Astrocyte (in vitro differentiated cells and primary cell): ENCODE measurements around the gene ST14.

Experiments used
- EZH2 ChIP-seq: IDR thresholded peaks from 2 replicates; pipeline ENCODE4 v1.6.1; 2012; ENCODE audit warnings: mild to moderate bottlenecking, low read length, inconsistent platforms; ENCODE audit not compliant: insufficient read depth
- TF ChIP-seq, protein P1 (sequence below): IDR thresholded peaks from 2 replicates; pipeline ENCODE4 v1.5.1; 2011; ENCODE audit warnings: low read depth, mild to moderate bottlenecking, inconsistent platforms, low read length, moderate library complexity; ENCODE audit not compliant: insufficient read depth

DNA sequence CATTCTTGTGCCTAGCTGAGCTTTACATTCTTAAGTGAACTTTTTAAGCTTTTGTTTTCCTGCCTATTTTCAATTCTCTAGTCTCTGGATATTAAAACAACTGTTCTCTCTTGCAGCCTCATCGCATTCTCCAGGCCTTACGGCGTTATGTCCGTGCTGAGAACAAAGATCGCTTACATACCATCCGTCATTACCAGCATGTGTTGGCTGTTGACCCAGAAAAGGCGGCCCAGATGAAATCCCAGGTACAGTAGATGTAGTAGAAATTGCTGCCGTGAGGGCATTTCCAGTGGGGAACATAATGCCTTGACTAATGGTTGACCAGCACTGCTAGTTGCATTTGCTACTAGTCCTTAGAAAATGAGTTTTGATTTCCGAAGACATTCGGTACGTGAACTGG is 29.7 kb upstream of the ST14 start:
- TF ChIP-seq, protein P1, sequence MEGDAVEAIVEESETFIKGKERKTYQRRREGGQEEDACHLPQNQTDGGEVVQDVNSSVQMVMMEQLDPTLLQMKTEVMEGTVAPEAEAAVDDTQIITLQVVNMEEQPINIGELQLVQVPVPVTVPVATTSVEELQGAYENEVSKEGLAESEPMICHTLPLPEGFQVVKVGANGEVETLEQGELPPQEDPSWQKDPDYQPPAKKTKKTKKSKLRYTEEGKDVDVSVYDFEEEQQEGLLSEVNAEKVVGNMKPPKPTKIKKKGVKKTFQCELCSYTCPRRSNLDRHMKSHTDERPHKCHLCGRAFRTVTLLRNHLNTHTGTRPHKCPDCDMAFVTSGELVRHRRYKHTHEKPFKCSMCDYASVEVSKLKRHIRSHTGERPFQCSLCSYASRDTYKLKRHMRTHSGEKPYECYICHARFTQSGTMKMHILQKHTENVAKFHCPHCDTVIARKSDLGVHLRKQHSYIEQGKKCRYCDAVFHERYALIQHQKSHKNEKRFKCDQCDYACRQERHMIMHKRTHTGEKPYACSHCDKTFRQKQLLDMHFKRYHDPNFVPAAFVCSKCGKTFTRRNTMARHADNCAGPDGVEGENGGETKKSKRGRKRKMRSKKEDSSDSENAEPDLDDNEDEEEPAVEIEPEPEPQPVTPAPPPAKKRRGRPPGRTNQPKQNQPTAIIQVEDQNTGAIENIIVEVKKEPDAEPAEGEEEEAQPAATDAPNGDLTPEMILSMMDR, result no peak
- no peak for TF ChIP-seq EZH2
